Gastroesophageal sphincter (tissue), 4 donors: ENCODE results near the gene LY6G6D. TPM values are rescaled to one million over a fixed set of nuclear protein-coding genes. Genes with fewer than 3 reads are reported as not detected.
"Not testable (repeated sequence)": the region's sequence is repeated elsewhere in the genome, so short reads cannot be mapped to it uniquely, and the experiment has no call there.

Source experiments
- ATAC-seq: fragments of 150-250 bp; one replicate; pipeline ENCODE4 v1.9.1; 2016; ENCODE audit warnings: mild to moderate bottlenecking, moderate library complexity
- H3K27ac ChIP-seq, 4 donors: fragments of 200-600 bp; sonication (generic) in 3 of 4; 1 replicate in 3 of 4; 2 replicates in 1 of 4; pipeline ENCODE4 v1.5.1; 2016 to 2019
- H3K27me3 ChIP-seq: fragments of 200-600 bp; sonication (generic); one replicate; pipeline ENCODE4 v1.5.1; 2019
- H3K36me3 ChIP-seq, 2 donors: fragments of 200-600 bp; sonication (generic); one replicate each; pipeline ENCODE4 v1.5.1; 2019; ENCODE audit warnings: control low read depth in 1 of 2
- H3K4me1 ChIP-seq, 3 donors: fragments of 200-600 bp; sonication (generic); 1 replicate in 2 of 3; 2 replicates in 1 of 3; pipeline ENCODE4 v1.5.1; 2016 to 2019; ENCODE audit warnings: control low read depth in 2 of 3
- H3K4me3 ChIP-seq, 2 donors: fragments of 200-600 bp; sonication (generic); one replicate each; pipeline ENCODE4 v1.5.1; 2019; ENCODE audit warnings: mild to moderate bottlenecking in 1 of 2, moderate library complexity in 1 of 2
- H3K9me3 ChIP-seq, 3 donors: fragments of 200-600 bp; sonication (generic); one replicate each; pipeline ENCODE4 v1.5.1; 2017 to 2019; ENCODE audit warnings: control low read depth in 2 of 3
- EP300 ChIP-seq: sonication (generic); formaldehyde crosslinking; IDR thresholded peaks from one replicate; pipeline ENCODE4 v1.6.1; 2017; ENCODE audit warnings: antibody characterized with exemption, mild to moderate bottlenecking
- POLR2A ChIP-seq, 2 donors: fragments of 450-650 bp; IDR thresholded peaks; one replicate each; pipeline ENCODE4 v1.6.1; 2017; ENCODE audit warnings: antibody characterized with exemption in 2 of 2, mild to moderate bottlenecking in 2 of 2, moderate library complexity in 1 of 2
- POLR2AphosphoS5 ChIP-seq: sonication (generic); formaldehyde crosslinking; IDR thresholded peaks from one replicate; pipeline ENCODE4 v1.6.1; 2017; ENCODE audit warnings: antibody characterized with exemption
- WGBS, 2 donors: methylation state at CpG; one replicate each; pipeline ENCODE4 v1.1.5; 2018; ENCODE audit warnings: low coverage in 1 of 2; 5-methylcytosine and 5-hydroxymethylcytosine counted together
- total RNA-seq, 4 donors: library from RNA; depleted of rRNA; stranded (reverse); fragments of >200 nt; gene quantifications; one replicate each; pipeline ENCODE4 v1.1.0, GENCODE V29; 2016
- TF ChIP-seq, protein P1 (sequence below), 4 experiments: fragments of 200-600 bp in 2 of 4; fragments of 450-650 bp in 2 of 4; sonication (generic) in 1 of 4; IDR thresholded peaks; one replicate each; pipeline ENCODE4 v1.5.1; 2017 to 2019; ENCODE audit warnings: antibody characterized with exemption in 4 of 4, mild to moderate bottlenecking in 2 of 4, moderate library complexity in 2 of 4

Gene LY6G6D
- total RNA-seq, 4 donors from 2014 or later, result not detected

DNA sequence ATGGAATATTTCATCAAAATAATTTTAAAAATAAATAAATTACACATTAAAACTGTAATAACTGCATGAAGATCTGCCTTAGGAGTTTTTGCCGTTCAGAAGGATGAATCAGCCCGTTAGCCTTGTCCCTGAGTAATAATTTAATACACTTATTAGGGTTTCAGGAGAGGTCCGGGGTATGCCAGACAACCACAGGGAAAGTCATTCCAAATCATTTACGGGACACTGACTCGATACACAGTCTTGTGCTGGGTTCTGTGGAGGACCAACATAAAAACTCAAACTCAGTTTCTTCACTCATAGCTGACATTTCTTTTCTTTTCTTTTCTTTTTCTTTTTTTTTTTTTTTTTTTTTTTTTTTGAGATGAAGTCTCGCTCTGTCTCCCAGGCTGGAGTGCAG is 9.2 kb upstream of the LY6G6D start:
- H3K9me3 ChIP-seq, result no peaks in the 10 kb centered on the region
- peaks cover 8% of the 10 kb centered on the region for H3K27me3 ChIP-seq
- H3K27ac ChIP-seq, result no peak overlapping the region
- ATAC-seq, result no peak
- H3K4me3 ChIP-seq, result no peak overlapping the region
- H3K36me3 ChIP-seq, result no peaks in the 10 kb centered on the region
- TF ChIP-seq POLR2AphosphoS5, result no peak
- TF ChIP-seq POLR2A (IDR thresholded peaks at IDR 0.05), result no peak
- TF ChIP-seq, protein P1, sequence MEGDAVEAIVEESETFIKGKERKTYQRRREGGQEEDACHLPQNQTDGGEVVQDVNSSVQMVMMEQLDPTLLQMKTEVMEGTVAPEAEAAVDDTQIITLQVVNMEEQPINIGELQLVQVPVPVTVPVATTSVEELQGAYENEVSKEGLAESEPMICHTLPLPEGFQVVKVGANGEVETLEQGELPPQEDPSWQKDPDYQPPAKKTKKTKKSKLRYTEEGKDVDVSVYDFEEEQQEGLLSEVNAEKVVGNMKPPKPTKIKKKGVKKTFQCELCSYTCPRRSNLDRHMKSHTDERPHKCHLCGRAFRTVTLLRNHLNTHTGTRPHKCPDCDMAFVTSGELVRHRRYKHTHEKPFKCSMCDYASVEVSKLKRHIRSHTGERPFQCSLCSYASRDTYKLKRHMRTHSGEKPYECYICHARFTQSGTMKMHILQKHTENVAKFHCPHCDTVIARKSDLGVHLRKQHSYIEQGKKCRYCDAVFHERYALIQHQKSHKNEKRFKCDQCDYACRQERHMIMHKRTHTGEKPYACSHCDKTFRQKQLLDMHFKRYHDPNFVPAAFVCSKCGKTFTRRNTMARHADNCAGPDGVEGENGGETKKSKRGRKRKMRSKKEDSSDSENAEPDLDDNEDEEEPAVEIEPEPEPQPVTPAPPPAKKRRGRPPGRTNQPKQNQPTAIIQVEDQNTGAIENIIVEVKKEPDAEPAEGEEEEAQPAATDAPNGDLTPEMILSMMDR (IDR thresholded peaks at IDR 0.05), result no peak
- no peak for TF ChIP-seq EP300
- 82 to 96% methylated on average over 3 to 5 of the region's 6 CpGs for WGBS, 2 donors
- peaks cover 6 to 22% (median 16%) of the 10 kb centered on the region in 3 donors for H3K4me1 ChIP-seq

DNA sequence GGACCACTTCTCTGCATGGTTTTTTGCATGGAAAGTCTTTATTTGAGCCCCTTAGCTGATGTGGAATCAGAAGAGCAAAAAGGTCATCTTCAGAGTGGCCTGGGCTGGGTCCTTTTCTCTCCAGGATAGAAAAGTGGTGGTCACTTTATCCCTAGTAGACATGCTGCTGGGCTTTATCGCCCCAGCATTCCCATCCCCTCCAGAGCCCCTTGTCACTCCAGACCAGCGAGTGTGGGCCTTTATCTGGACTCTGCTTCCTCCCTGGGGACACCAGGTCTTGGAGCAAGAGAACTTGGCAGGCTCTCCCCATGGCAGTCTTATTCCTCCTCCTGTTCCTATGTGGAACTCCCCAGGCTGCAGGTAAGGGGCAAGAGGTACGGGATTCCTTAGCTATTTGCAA is 8.5 kb upstream of the LY6G6D start, which contains the start of gene LY6G6F:
Gene LY6G6F (plus strand): TSS at position 268 of the 400 bp plus-strand sequence. CDS start 41 bp downstream, at position 309.
- peaks cover 8% of the 10 kb centered on the region for H3K27me3 ChIP-seq
- peaks cover 4 to 16% (median 9%) of the 10 kb centered on the region in 3 donors for H3K4me1 ChIP-seq
- no peak within 1 kb of the TSS for H3K27ac ChIP-seq
- no peak within 1 kb of the TSS for H3K4me3 ChIP-seq
- H3K36me3 ChIP-seq, result no peaks in the 10 kb centered on the region
- no peak for ATAC-seq
- TF ChIP-seq POLR2AphosphoS5, result no peak
- TF ChIP-seq EP300, result no peak
- no peak for TF ChIP-seq POLR2A (IDR thresholded peaks at IDR 0.05)
- TF ChIP-seq, protein P1 (IDR thresholded peaks at IDR 0.05), result no peak
- 60 to 80% methylated on average over 1 to 3 of the region's 3 CpGs for WGBS, 2 donors
- H3K9me3 ChIP-seq, result no peaks in the 10 kb centered on the region

DNA sequence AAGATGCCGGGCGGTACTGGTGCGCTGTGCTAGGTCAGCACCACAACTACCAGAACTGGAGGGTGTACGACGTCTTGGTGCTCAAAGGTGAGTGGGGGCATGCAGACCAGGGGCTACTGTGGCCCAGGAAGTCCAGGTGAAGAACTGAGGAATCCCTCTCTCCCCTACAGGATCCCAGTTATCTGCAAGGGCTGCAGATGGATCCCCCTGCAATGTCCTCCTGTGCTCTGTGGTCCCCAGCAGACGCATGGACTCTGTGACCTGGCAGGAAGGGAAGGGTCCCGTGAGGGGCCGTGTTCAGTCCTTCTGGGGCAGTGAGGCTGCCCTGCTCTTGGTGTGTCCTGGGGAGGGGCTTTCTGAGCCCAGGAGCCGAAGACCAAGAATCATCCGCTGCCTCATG is 7.4 kb upstream of the LY6G6D start:
- no peak for ATAC-seq
- H3K4me1 ChIP-seq, result peaks cover 0 to 7% (median 4%) of the 10 kb centered on the region in 3 donors
- H3K27ac ChIP-seq, result no peak overlapping the region
- H3K4me3 ChIP-seq, result no peak overlapping the region
- 100% methylated on average over 1 to 2 of the region's 10 CpGs for WGBS, 2 donors
- peaks cover 8% of the 10 kb centered on the region for H3K27me3 ChIP-seq
- H3K9me3 ChIP-seq, result no peaks in the 10 kb centered on the region
- no peaks in the 10 kb centered on the region for H3K36me3 ChIP-seq
- TF ChIP-seq POLR2A (IDR thresholded peaks at IDR 0.05), result no peak
- TF ChIP-seq, protein P1 (IDR thresholded peaks at IDR 0.05), result no peak
- no peak for TF ChIP-seq POLR2AphosphoS5
- TF ChIP-seq EP300, result no peak

DNA sequence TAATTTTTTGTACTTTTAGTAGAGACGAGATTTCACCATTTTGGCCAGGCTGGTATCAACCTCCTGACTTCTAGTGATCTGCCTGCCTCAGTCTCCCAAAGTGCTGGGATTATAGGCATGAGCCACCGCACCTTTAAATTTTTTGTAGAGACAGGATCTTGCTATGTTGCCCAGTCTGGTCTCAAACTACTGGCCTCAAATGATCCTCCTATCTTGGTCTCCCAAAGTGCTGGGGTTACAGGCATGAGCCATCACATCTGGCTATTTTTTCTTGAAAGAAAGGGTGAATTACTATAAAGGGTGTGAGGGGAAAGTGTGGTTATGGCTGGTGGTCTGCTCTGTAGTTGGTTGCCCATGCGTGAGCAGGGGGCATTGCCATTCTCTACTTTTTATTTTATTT is 6.9 kb upstream of the LY6G6D start:
- no peak for ATAC-seq
- Histone ChIP-seq H3K9me3 (no peaks in the 10 kb centered on the region), H3K4me3 (no peak overlapping the region), H3K4me1 (peaks cover 0 to 7% (median 4%) of the 10 kb centered on the region in 3 donors), H3K36me3 (no peaks in the 10 kb centered on the region), H3K27me3 (peaks cover 8% of the 10 kb centered on the region), H3K27ac (no peak overlapping the region)
- 83 to 96% methylated on average over 2 to 3 of the region's 3 CpGs for WGBS, 2 donors
- TF ChIP-seq, protein P1 (IDR thresholded peaks at IDR 0.05), result no peak
- no peak for TF ChIP-seq EP300
- TF ChIP-seq POLR2AphosphoS5, result no peak
- no peak for TF ChIP-seq POLR2A (IDR thresholded peaks at IDR 0.05)

DNA sequence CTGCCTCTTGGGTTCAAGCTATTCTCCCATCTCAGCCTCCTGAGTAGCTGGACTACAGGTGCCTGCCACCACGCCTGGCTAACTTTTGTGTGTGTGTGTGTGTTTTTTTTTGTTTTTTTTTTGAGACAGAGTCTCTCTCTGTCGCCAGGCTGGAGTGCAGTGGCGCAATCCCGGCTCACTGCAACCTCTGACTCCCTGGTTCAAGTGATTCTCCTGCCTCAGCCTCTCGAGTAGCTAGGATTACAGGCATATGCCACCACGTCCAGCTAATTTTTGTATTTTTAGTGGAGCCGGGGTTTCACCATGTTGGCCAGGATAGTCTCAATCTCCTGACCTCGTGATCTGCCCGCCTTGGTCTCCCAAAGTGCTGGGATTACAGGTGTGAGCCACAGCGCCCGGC is 6.0 kb upstream of the LY6G6D start:
- H3K36me3 ChIP-seq, H3K4me3 ChIP-seq, H3K27ac ChIP-seq, H3K4me1 ChIP-seq, ATAC-seq, H3K27me3 ChIP-seq, H3K9me3 ChIP-seq: not testable (repeated sequence)
- WGBS, 2 donors, result 81% methylated on average over 5 of the region's 11 CpGs; no CpG with 5 or more reads in 1 of the 2 donors
